ENCODE results near the gene IL1RAP.

- TF ChIP-seq POLR2A (IDR thresholded peaks at IDR 0.05) (no peak), CTCF (IDR thresholded peaks at IDR 0.05) (no peak)
Measured at GRCh38 chr3:190585805-190586630, 72.1 kb downstream of the IL1RAP start.
